ENCODE measurements around the gene GNAI1. TPM values are rescaled to one million over a fixed set of nuclear protein-coding genes. Genes with fewer than 3 reads are reported as not detected.

GNAI1 gene
- total and polyA plus RNA-seq, 9 donors, result 27.0 to 57.1 (median 37.2) TPM

DNA sequence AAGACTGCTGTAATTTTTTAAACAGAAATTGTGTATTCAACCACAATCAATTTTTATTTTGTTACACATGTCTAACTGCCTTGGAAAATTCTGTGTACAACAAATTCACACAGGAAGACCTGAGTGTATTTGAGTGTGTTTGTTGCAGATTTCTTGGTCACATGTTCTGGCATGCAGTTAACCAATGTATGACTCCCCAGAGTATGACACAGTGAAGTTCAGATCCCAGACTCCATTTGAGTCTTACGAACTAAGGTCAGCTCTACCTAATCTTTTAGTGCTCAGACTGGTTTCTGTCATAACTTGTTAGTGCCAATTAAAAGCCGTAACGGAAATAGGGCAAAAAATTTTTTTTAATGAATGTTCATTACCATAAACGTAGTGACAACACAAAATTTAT, 5.8 kb downstream of the GNAI1 start:
- H3K9me3 ChIP-seq (replicated peaks; ENCODE audit: control insufficient read depth, low read depth, low read length), result no peaks in the 10 kb centered on the region
- no peaks in the 10 kb centered on the region for H3K27me3 ChIP-seq (ENCODE audit: control insufficient read depth, insufficient read depth, low read length)
- no peaks in the 10 kb centered on the region for H3K36me3 ChIP-seq (ENCODE audit: control insufficient read depth, insufficient read depth, low read length)
- H3K4me1 ChIP-seq (ENCODE audit: control insufficient read depth, insufficient read depth, low read length), result peaks cover 7% of the 10 kb centered on the region
- no peak for DNase-seq
- H3K4me3 ChIP-seq (ENCODE audit: low read length), result no peak overlapping the region
- no CpG with 5 or more reads among the region's 4 CpGs for WGBS (ENCODE audit: insufficient coverage)
- H3K27ac ChIP-seq (ENCODE audit: low read length), result no peak overlapping the region

DNA sequence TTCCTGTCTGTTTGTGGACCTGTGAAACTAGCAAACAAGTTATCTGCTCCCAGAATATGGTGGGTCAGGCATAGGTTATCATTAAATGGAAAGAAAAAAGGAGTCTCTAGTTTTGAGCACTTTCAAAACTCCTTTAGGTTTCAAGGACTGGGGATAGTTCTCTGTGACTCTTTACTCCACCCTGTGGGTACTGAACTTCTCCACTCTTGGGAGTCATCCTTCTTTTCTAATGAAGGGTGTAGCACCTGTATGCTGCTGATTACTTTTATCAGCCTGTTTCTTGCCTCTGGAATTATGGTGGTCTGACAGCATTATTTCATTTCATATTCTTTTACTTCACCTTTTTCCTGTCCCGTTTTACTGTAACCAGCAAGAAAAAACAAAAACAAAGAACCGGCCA, 6.7 kb downstream of the GNAI1 start:
- Histone ChIP-seq H3K27ac (ENCODE audit: low read length) (no peak overlapping the region), H3K27me3 (ENCODE audit: control insufficient read depth, insufficient read depth, low read length) (no peaks in the 10 kb centered on the region), H3K9me3 (replicated peaks; ENCODE audit: control insufficient read depth, low read depth, low read length) (no peaks in the 10 kb centered on the region), H3K4me3 (ENCODE audit: low read length) (no peak overlapping the region), H3K36me3 (ENCODE audit: control insufficient read depth, insufficient read depth, low read length) (no peaks in the 10 kb centered on the region), H3K4me1 (ENCODE audit: control insufficient read depth, insufficient read depth, low read length) (peaks cover 13% of the 10 kb centered on the region)
- no peak for DNase-seq
- WGBS (ENCODE audit: insufficient coverage), result 78% methylated on average over 2 of the region's 2 CpGs

DNA sequence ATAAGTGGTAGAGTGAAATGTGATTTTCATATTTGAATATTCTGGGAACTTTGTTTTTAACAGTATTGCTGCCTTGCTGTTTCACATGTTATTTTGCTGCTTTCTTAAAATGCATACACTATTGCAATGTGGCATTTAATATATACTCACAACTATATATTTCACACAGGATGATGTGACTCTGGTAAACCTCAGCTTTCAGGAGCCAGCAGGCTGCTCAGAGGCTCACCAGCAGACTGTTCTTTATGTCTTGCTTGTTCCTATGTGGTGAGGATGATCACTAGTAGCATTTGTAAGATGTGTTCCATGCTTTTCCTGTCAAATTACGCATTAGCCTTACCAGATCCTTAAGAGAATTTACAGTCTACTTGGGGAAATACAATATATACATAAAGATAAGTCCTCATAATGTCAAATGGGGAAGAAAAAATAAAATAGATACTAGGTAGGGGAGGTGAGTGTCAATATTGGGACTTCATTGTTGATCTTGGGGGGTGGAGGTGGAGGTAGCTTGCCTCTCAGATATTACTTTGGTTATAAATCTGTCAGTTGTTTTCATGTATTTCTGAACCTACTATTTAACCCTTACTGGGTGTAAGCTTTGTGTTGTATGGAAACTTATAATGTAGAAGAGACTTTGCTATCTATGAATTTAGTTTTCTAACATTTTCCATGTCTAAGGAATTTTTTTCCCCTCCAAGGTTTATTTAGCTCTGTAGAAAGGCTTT, 8.4 kb downstream of the GNAI1 start:
- Histone ChIP-seq H3K36me3 (ENCODE audit: control insufficient read depth, insufficient read depth, low read length) (no peaks in the 10 kb centered on the region), H3K4me3 (ENCODE audit: low read length) (no peak overlapping the region), H3K4me1 (ENCODE audit: control insufficient read depth, insufficient read depth, low read length) (peaks cover 8% of the 10 kb centered on the region), H3K27ac (ENCODE audit: low read length) (no peak overlapping the region), H3K27me3 (ENCODE audit: control insufficient read depth, insufficient read depth, low read length) (no peaks in the 10 kb centered on the region), H3K9me3 (replicated peaks; ENCODE audit: control insufficient read depth, low read depth, low read length) (no peaks in the 10 kb centered on the region)
- DNase-seq, result no peak
- WGBS (ENCODE audit: insufficient coverage), result no CpG with 5 or more reads among the region's 1 CpG

DNA sequence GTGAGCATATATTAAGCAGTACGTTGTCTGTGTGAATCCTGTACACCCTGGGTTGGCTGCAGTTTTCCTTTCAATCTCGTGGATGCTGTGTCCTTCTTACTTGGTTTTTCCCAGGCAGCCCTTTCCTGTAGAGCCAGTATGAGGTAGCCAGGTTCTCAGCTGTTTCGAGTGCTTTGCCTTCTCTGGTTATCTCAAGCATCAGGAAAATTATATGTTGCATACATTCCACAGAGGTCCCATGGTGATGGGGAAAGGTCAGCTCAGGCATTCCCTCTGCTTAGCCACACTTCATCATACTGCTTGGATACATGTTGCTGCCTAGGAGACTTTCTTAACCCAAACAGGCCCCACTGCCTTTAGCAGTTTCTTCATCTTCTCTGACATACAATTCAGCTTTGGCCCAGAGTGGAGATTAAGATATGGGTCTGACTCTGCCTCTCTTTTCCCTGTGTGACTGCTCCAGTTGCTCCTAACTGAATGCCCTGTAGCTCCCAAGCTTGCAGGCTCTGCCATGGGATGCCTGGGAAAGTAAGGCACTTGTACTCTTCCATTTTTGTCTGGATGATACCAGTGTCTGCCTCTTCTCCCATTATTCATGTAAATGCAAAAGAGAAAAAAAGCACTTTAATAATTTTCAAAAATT, 11.3 kb downstream of the GNAI1 start:
- no peaks in the 10 kb centered on the region for H3K9me3 ChIP-seq (replicated peaks; ENCODE audit: control insufficient read depth, low read depth, low read length)
- peak overlapping the region; percentile 62 for H3K27ac ChIP-seq (ENCODE audit: low read length)
- peaks cover 6% of the 10 kb centered on the region for H3K4me1 ChIP-seq (ENCODE audit: control insufficient read depth, insufficient read depth, low read length)
- H3K36me3 ChIP-seq (ENCODE audit: control insufficient read depth, insufficient read depth, low read length), result no peaks in the 10 kb centered on the region
- H3K4me3 ChIP-seq (ENCODE audit: low read length), result no peak overlapping the region
- no peaks in the 10 kb centered on the region for H3K27me3 ChIP-seq (ENCODE audit: control insufficient read depth, insufficient read depth, low read length)
- WGBS (ENCODE audit: insufficient coverage), result no CpG with 5 or more reads among the region's 3 CpGs
- peak; percentile 59 for DNase-seq

DNA sequence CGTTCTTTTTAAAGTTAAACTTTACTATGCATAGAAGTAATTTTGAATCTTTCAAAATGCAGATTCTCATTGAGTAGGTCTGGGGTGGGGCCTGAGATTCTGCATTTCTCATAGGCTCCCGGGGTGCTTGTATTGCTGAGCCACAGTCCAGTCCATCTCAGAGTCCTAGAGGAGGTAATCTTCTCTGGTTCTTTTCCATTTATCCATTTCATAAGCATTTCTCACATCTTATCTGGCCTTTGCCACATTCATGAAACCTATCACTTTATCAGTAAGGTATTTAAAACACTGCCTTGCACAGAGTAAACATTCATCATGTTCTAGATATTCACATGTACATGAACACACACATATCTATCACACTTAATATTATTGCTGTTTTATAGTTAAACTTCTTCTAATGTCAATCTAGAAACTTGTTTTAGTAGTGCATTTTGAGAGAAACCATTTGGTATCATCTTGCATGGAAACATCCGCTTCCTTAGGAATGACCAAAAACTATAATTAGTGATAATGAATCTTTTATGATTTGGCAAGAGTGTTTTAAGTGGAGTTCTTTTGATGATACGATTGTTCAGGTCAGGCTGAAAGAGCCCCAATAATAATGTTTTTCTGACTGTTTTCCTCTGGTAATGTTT, 12.0 kb downstream of the GNAI1 start:
- no peak for DNase-seq
- H3K36me3 ChIP-seq (ENCODE audit: control insufficient read depth, insufficient read depth, low read length), result no peaks in the 10 kb centered on the region
- no peak overlapping the region for H3K4me3 ChIP-seq (ENCODE audit: low read length)
- no peak overlapping the region for H3K27ac ChIP-seq (ENCODE audit: low read length)
- no peaks in the 10 kb centered on the region for H3K9me3 ChIP-seq (replicated peaks; ENCODE audit: control insufficient read depth, low read depth, low read length)
- H3K4me1 ChIP-seq (ENCODE audit: control insufficient read depth, insufficient read depth, low read length), result peaks cover 6% of the 10 kb centered on the region
- H3K27me3 ChIP-seq (ENCODE audit: control insufficient read depth, insufficient read depth, low read length), result no peaks in the 10 kb centered on the region
- no CpG with 5 or more reads among the region's 4 CpGs for WGBS (ENCODE audit: insufficient coverage)

DNA sequence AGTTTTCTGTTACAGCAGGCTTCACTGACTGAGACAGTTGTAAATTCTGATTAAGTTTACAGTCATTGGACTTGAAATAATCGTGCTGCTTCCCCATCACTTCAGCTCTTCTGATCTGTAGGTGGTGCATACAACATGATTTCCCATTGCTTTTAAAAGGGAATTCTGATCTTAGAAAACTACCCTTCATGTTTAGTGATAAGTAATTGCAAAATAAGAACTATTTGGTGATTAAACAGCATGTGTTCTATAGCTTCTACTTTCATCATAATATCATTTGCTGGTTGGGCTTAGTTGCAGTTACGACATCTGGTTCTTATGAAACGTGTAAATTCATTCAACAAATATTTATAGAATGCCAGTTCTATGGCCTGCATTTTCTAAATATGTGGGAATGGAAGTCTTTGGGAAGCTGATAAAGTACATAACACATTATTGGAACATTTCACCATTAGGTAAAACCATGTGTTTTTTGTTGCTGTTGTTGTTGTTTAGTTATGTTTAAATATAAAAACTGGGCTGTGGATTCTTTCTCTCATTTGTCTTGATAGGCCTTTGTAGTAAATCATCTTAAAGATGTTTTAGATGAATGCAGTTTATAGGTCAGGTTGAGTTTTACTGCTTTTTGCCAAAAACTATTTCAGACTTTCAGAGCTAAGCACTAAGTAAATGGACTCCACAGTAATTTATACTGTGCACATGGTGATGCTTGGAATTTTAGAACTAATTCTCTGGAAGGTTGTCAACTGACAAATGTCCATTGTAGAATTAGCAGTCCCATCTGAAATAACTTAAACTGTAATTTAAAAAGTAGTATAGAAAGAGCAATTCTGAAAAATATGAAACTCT, 13.1 kb downstream of the GNAI1 start:
- no peaks in the 10 kb centered on the region for H3K36me3 ChIP-seq (ENCODE audit: control insufficient read depth, insufficient read depth, low read length)
- peak; percentile 77 for DNase-seq
- no peaks in the 10 kb centered on the region for H3K27me3 ChIP-seq (ENCODE audit: control insufficient read depth, insufficient read depth, low read length)
- peak overlapping the region; percentile 56 for H3K27ac ChIP-seq (ENCODE audit: low read length)
- no CpG with 5 or more reads among the region's 3 CpGs for WGBS (ENCODE audit: insufficient coverage)
- no peaks in the 10 kb centered on the region for H3K9me3 ChIP-seq (replicated peaks; ENCODE audit: control insufficient read depth, low read depth, low read length)
- peaks cover 6% of the 10 kb centered on the region for H3K4me1 ChIP-seq (ENCODE audit: control insufficient read depth, insufficient read depth, low read length)
- no peak overlapping the region for H3K4me3 ChIP-seq (ENCODE audit: low read length)

DNA sequence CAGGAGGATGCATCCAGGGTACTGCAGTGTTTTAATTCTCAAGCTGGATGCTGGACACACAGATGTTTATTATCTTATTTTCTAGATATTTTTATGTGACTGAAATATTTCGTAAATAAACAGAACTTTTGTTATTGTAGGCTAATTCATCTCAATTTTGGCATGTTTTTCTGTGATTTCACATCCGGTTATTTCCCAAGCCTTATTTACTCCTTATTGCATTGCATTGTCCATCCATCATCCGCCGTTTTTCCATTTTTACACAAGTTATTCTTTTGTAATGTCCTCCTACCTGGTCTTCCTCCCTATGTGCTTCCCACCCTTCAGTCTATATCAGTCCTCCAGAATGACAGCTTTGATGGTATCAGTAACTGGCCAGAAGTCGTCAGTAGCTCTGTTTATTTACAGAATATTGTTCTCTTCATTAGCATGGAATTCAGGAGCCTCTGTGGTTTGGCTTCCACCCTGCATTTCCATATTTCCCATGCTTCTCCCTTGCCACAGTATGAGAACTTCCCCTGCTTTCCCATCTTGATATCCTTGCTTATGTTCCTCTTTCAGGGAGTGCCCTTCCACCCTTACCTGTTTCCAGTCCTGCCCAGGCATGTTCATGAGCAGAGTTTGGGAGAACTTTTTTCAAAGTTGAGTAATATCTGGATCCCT, 16.1 kb downstream of the GNAI1 start:
- Histone ChIP-seq H3K9me3 (replicated peaks; ENCODE audit: control insufficient read depth, low read depth, low read length) (no peaks in the 10 kb centered on the region), H3K4me1 (ENCODE audit: control insufficient read depth, insufficient read depth, low read length) (peaks cover 4% of the 10 kb centered on the region), H3K27me3 (ENCODE audit: control insufficient read depth, insufficient read depth, low read length) (no peaks in the 10 kb centered on the region), H3K36me3 (ENCODE audit: control insufficient read depth, insufficient read depth, low read length) (no peaks in the 10 kb centered on the region), H3K27ac (ENCODE audit: low read length) (no peak overlapping the region), H3K4me3 (ENCODE audit: low read length) (no peak overlapping the region)
- no peak for DNase-seq
- 67% methylated on average over 4 of the region's 5 CpGs for WGBS (ENCODE audit: insufficient coverage)

DNA sequence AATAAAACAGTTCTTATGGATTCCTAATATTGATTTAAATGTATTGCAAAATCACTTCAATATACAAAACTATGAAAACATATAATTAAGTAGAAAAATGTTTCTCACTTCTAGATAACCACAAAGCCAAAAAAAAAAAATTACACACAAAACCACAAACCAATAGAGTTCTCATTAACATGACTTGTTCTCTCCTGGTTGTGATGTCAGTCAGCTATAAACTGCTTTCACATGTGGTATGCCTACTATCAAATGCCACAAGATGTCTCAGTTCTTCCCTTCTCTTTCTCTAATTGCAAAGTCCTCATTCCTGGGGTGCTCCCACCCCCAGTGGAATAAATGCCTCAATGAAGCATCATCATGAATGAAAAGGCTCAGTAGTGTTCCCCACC, 16.6 kb downstream of the GNAI1 start:
- DNase-seq, result no peak
- no peaks in the 10 kb centered on the region for H3K9me3 ChIP-seq (replicated peaks; ENCODE audit: control insufficient read depth, low read depth, low read length)
- H3K27me3 ChIP-seq (ENCODE audit: control insufficient read depth, insufficient read depth, low read length), result no peaks in the 10 kb centered on the region
- H3K27ac ChIP-seq (ENCODE audit: low read length), result no peak overlapping the region
- H3K4me1 ChIP-seq (ENCODE audit: control insufficient read depth, insufficient read depth, low read length), result no peaks in the 10 kb centered on the region
- no peak overlapping the region for H3K4me3 ChIP-seq (ENCODE audit: low read length)
- no peaks in the 10 kb centered on the region for H3K36me3 ChIP-seq (ENCODE audit: control insufficient read depth, insufficient read depth, low read length)

DNA sequence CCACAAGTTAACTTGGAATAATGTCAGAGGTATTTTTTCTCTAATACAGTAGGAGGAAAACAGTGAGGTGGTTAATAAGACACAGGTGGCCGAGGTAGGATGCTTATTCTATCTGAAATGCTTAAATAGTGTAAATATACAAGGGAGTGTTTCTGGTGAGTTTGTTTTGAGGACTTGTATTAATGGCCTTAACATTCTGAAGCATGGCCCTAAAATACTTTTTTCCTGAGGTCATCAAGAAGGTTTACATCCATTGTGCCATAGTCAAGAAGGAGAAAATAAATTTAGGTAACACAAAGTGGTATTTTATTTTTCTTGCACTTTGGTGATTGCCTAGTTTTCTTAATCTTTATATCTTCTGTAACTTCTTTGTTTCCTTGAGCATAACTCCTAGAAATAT, 18.8 kb downstream of the GNAI1 start:
- DNase-seq, result no peak
- Histone ChIP-seq H3K27me3 (ENCODE audit: control insufficient read depth, insufficient read depth, low read length) (no peaks in the 10 kb centered on the region), H3K27ac (ENCODE audit: low read length) (no peak overlapping the region), H3K9me3 (replicated peaks; ENCODE audit: control insufficient read depth, low read depth, low read length) (no peaks in the 10 kb centered on the region), H3K4me3 (ENCODE audit: low read length) (no peak overlapping the region), H3K4me1 (ENCODE audit: control insufficient read depth, insufficient read depth, low read length) (no peaks in the 10 kb centered on the region), H3K36me3 (ENCODE audit: control insufficient read depth, insufficient read depth, low read length) (no peaks in the 10 kb centered on the region)
- no CpG with 5 or more reads among the region's 1 CpG for WGBS (ENCODE audit: insufficient coverage)

Measured in muscle of leg (tissue), 11 donors.